ENCODE data around the gene TOMM6. TPM values are rescaled to one million over a fixed set of nuclear protein-coding genes. Genes with fewer than 3 reads are reported as not detected.

TOMM6 gene
- polyA plus RNA-seq, 1 donor from 2014 or later: 184 TPM

DNA sequence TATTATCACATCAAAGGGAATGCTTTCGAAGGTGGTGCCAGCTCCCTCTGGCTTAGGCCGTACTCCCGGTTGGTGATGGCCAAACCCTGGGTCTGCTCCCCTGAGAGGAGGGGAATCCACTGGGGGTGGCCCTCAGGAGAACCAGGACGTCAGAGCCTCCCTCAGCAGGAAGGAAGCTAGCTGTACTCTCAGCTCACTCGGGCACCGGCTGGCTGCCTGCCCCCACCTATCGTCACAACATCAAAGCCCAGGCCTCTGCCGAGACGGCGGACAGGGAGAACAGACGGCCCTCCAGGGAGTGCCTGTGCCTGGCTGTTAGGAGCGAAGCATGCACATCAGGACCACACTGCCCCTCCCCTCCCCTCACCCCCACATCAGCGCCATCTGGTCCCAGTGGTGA, 31.1 kb upstream of the TOMM6 start:
- no peak overlapping the region for H3K4me2 ChIP-seq (ENCODE audit: low read length)
- no peaks in the 10 kb centered on the region for H3F3A ChIP-seq (ENCODE audit: insufficient read depth, low read length, poor library complexity, severe bottlenecking)
- H3K27ac ChIP-seq (ENCODE audit: low read length): no peak overlapping the region
- no peaks in the 10 kb centered on the region for H3K36me3 ChIP-seq (ENCODE audit: insufficient read depth, low read length)
- no peak overlapping the region for H2AFZ ChIP-seq (ENCODE audit: low read depth, low read length)
- no peaks in the 10 kb centered on the region for H3K79me2 ChIP-seq (replicated peaks; ENCODE audit: insufficient read depth, low read length)
- TF ChIP-seq TAF1 (IDR thresholded peaks at IDR 0.05; ENCODE audit: low read depth): no peak
- no peak for TF ChIP-seq RAD21 (conservative IDR thresholded peaks at IDR 0.05)
- TF ChIP-seq EP300 (conservative IDR thresholded peaks at IDR 0.05; ENCODE audit: poor library complexity, severe bottlenecking): no peak
- TF ChIP-seq MXI1 (conservative IDR thresholded peaks at IDR 0.05; ENCODE audit: poor library complexity, severe bottlenecking): no peak
- TF ChIP-seq POLR2AphosphoS5 (IDR thresholded peaks at IDR 0.05): no peak
- TF ChIP-seq EZH2 (IDR thresholded peaks at IDR 0.05; ENCODE audit: borderline replicate concordance, insufficient read depth, low read length, poor library complexity, severe bottlenecking): no peak
- TF ChIP-seq CTCF (IDR thresholded peaks at IDR 0.05; ENCODE audit: poor library complexity, severe bottlenecking): no peak
- no peak for TF ChIP-seq SMC3 (conservative IDR thresholded peaks at IDR 0.05; ENCODE audit: poor library complexity)
- TF ChIP-seq REST (IDR thresholded peaks at IDR 0.05; ENCODE audit: borderline replicate concordance): no peak
- H3K9me3 ChIP-seq (ENCODE audit: low read length): no peaks in the 10 kb centered on the region
- H3K4me3 ChIP-seq (ENCODE audit: low read length): no peak overlapping the region
- no peaks in the 10 kb centered on the region for H3K9me2 ChIP-seq (ENCODE audit: insufficient read depth, low read length)
- no peak overlapping the region for H3K9ac ChIP-seq (ENCODE audit: low read length)
- no peaks in the 10 kb centered on the region for H3K27me3 ChIP-seq (ENCODE audit: insufficient read depth, low read depth, low read length)
- no peaks in the 10 kb centered on the region for H4K20me1 ChIP-seq (ENCODE audit: insufficient read depth)

DNA sequence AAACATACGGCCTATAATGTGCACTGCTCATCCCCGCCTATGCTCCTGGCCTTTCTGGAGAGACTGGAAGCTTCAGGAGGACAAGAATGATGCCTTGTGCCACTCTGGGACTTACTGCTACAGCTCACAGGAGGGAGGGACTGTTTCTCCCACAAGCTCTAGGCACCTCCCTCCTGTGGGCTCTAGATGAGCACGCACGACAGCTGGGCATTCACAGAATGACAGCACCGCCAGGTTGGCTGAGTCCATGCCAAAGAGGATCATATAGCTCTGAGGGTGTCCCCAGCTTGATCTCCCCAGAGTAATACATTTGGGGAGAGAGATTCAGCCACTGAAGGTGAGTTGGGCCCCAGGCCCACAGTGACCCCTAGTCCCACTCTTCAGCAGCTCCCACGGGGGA, 30.2 kb upstream of the TOMM6 start:
- Histone ChIP-seq H3K9me3 (ENCODE audit: low read length) (no peaks in the 10 kb centered on the region), H3K9ac (ENCODE audit: low read length) (no peak overlapping the region), H3K27ac (ENCODE audit: low read length) (no peak overlapping the region), H4K20me1 (ENCODE audit: insufficient read depth) (no peaks in the 10 kb centered on the region), H3K9me2 (ENCODE audit: insufficient read depth, low read length) (no peaks in the 10 kb centered on the region), H3K36me3 (ENCODE audit: insufficient read depth, low read length) (no peaks in the 10 kb centered on the region), H3K4me2 (ENCODE audit: low read length) (no peak overlapping the region), H3F3A (ENCODE audit: insufficient read depth, low read length, poor library complexity, severe bottlenecking) (no peaks in the 10 kb centered on the region), H3K27me3 (ENCODE audit: insufficient read depth, low read depth, low read length) (no peaks in the 10 kb centered on the region), H3K79me2 (replicated peaks; ENCODE audit: insufficient read depth, low read length) (no peaks in the 10 kb centered on the region), H2AFZ (ENCODE audit: low read depth, low read length) (no peak overlapping the region), H3K4me3 (ENCODE audit: low read length) (no peak overlapping the region)
- no peak for TF ChIP-seq EP300 (conservative IDR thresholded peaks at IDR 0.05; ENCODE audit: poor library complexity, severe bottlenecking)
- no peak for TF ChIP-seq MXI1 (conservative IDR thresholded peaks at IDR 0.05; ENCODE audit: poor library complexity, severe bottlenecking)
- no peak for TF ChIP-seq POLR2AphosphoS5 (IDR thresholded peaks at IDR 0.05)
- no peak for TF ChIP-seq CTCF (IDR thresholded peaks at IDR 0.05; ENCODE audit: poor library complexity, severe bottlenecking)
- TF ChIP-seq RAD21 (conservative IDR thresholded peaks at IDR 0.05): no peak
- TF ChIP-seq SMC3 (conservative IDR thresholded peaks at IDR 0.05; ENCODE audit: poor library complexity): no peak
- no peak for TF ChIP-seq TAF1 (IDR thresholded peaks at IDR 0.05; ENCODE audit: low read depth)
- TF ChIP-seq REST (IDR thresholded peaks at IDR 0.05; ENCODE audit: borderline replicate concordance): no peak
- no peak for TF ChIP-seq EZH2 (IDR thresholded peaks at IDR 0.05; ENCODE audit: borderline replicate concordance, insufficient read depth, low read length, poor library complexity, severe bottlenecking)
